Posterior vena cava (tissue), 2 donors: ENCODE results near the gene BTBD17. TPM values are rescaled to one million over a fixed set of nuclear protein-coding genes. Genes with fewer than 3 reads are reported as not detected.
"Not testable (repeated sequence)": the region's sequence is repeated elsewhere in the genome, so short reads cannot be mapped to it uniquely, and the experiment has no call there.

ENCODE experiments used
- DNase-seq: peaks from one replicate; pipeline ENCODE4 v3.0.0-alpha.2; 2020; ENCODE audit warnings: low spot score
- intact Hi-C, 2 donors: fragments of 100-400 bp; cut with DNase I; formaldehyde crosslinking; loops; one replicate each; pipeline versions ENCODE4 v1.14.1 to v1.14.2; 2022 to 2023
- long read RNA-seq, 2 donors: library from polyadenylated mRNA; unstranded; transcript quantifications; one replicate each; pipeline ENCODE4 v2.0.0, GENCODE V29; 2020 to 2021
- total RNA-seq, 2 donors: library from RNA; stranded (reverse); fragmentation: NEBNext Ultra II Directional; extraction: Animal tissue kit (Norgen Biotek cat#: 25700); gene quantifications; one replicate each; pipeline ENCODE4 v1.2.1, GENCODE V29; 2021
- donor health status: DM: yes; HTN: yes; CAD: no.
- donor health status: DM: yes; HTN: yes; CAD: no.

Gene BTBD17, protein sequence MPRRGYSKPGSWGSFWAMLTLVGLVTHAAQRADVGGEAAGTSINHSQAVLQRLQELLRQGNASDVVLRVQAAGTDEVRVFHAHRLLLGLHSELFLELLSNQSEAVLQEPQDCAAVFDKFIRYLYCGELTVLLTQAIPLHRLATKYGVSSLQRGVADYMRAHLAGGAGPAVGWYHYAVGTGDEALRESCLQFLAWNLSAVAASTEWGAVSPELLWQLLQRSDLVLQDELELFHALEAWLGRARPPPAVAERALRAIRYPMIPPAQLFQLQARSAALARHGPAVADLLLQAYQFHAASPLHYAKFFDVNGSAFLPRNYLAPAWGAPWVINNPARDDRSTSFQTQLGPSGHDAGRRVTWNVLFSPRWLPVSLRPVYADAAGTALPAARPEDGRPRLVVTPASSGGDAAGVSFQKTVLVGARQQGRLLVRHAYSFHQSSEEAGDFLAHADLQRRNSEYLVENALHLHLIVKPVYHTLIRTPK
- total RNA-seq = not detected
- long read RNA-seq, donor 1 = 0 reads
- long read RNA-seq, donor 2 = 0 reads

DNA sequence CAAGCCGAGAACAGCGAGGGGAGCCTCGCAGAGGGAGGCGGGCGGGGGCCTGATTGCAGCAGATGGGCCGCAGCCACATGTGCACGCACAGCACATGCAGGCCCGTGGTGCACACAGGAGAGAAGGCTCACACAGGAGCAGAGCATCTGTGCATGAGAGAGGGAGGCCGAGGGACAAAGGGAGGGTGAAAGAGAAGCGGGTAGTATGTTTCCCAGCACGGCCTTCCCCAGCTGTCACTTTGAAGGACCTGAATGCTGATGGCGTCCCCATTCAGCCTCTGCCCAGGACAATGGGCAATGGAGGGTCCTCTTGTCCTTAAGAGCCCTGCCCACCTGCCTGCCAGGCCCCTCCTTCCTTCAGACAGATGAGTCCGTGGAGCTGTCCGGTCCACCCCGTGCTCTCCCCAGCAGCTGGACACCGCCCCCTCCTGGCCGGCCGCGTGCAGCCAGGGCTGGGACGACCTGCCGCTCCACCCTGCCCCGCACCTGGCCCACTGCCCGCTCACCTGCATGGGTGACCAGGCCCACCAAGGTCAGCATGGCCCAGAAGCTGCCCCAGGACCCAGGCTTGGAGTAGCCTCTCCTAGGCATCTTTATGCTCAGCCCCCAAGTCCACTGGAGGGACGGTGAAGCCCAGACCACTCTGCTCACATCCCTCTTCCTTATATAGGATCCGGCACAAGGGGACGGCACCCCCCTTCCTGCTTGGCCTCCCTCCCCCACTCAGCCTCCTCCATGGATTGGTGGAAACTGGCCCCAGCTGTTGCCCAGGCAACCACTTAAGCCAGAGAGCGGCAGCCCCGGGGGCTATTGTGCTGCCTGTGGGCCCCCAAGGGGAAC is at the start of gene BTBD17:
BTBD17 (minus strand) TSS at position 639 of the 839 bp plus-strand sequence; CDS start at position 590, 49 bp downstream.
- intact Hi-C loops = no loop called here
- no peak for DNase-seq

DNA sequence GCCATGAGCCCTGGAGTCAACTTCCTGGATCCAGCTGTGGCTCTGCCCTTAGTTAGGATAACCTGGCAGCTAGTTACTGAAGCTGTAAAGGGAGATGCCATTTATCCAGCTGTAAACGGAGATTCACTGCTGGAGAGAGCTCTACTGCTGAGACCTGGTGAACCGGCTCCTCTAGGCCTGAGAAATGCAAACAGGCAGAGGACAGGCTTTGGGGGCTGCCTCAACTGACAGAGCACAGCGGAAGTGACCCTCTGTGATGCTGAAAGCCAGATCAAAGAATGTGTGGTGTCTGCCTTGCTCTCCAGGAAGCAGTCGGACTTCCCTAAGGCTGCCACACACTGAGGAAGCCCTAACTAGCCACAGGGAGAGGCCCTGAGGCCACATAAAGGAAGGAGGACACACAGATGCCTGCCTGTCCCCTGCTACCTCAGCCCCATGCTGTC is 48.4 kb upstream of the BTBD17 start:
- intact Hi-C loops = no loop called here
- DNase-seq = no peak

DNA sequence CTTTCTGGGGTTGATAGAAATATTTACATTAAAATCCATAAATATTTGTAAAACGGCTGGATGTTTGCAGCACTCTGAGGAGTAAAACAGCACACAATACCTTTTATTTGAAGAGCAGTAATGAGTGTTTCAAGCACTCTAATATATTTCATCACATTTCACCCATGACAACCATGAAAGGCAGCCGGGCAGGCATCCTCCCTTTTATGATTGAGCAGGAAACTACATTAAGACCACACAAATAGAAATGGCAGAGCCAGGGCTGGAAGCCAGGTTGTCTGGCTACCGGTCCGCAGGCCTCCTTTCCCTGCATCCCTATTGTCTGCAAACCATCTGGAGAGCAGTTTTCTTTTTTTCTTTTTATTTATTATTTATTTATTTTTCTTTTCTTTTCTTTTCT is 47.1 kb upstream of the BTBD17 start:
- DNase-seq = no peak
- intact Hi-C loops = no loop called here

DNA sequence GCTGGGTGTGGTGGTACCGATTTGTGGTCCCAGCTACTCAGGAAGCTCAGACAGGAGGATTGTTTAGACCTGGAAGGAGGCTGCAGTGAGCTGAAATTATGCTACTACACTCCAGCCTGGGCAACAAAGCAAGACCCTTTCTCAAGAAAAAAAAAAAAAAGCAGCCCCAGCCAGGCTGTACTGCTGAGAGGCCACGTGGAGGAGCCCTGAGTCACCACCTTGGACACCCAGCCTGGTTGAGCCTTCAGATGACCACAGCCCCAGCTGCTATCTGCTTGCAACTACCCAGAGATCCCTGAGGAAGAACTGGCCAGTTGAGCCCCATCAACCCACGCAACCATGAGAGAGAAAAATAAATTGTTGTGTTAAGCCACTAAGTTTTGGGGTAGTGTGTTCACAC is 46.6 kb upstream of the BTBD17 start:
- no peak for DNase-seq

DNA sequence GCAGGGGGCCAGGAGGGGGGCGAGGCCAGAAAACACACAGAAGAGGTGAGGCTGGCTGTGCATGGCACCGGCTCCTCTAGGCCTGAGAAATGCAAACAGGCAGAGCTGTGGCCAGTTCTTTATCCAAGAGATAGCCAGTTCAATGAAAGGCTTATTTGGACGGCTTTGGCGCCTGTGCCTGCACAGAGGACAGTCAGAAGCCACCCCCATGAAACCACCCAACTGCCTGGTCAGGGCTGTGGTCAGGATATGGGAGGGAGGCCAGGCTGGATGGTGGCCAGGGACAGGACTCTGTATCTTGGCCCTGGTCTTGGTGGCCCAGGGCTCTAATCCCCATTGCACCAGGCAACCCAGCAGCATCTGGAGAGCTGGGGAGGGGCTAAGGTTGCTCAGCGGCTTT is 45.7 kb upstream of the BTBD17 start:
- no peak for DNase-seq
- intact Hi-C loops = no loop called here

More for the DNA sequence above, 46.6 kb upstream of the BTBD17 start:
- intact Hi-C loops = no loop called here

DNA sequence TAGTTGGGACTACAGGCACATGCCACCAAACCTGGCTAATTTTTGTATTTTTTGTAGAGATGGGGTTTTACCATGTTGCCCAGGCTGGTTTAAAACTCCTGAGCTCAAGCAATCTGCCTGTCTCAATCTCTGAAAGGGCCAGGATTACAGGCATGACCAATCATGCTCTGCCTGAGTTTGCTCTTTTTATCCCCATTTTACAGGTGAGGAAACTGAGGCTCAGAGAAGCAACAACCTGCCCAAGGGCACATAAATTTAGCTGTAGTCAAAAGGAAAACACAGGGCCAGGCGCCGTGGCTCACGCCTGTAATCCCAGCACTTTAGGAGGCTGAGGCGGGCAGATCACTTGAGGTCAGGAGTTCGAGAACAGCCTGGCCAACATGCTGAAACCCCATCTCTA is 43.6 kb upstream of the BTBD17 start:
- not testable (repeated sequence) for DNase-seq
- intact Hi-C loops = loop anchor here in 1 of 2 donors (2.0 kb wide), 1 partner anchor 47 kb away; no protein-coding TSS in a partner anchor

DNA sequence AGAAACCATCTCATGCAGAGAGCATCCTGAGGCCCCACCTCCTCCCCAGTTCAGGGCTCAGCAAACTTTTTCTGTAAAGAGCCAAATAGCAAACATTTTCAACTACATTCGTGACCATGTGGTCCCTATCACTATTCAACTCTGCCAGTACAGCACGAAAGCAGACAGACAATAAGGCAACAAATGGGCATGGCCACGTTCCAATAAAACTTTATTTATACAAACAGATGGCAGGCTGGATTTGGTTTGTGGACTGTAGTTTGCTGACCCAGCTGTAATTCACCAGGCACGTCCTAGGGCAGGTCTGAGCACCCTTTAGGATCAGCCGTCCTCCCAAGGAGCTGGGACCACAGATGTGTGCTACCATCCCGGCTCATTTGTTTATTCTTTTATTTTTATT is 43.1 kb upstream of the BTBD17 start:
- intact Hi-C loops = loop anchor here in 1 of 2 donors (2.0 kb wide), 1 partner anchor 46 kb away; no protein-coding TSS in a partner anchor
- no peak for DNase-seq

DNA sequence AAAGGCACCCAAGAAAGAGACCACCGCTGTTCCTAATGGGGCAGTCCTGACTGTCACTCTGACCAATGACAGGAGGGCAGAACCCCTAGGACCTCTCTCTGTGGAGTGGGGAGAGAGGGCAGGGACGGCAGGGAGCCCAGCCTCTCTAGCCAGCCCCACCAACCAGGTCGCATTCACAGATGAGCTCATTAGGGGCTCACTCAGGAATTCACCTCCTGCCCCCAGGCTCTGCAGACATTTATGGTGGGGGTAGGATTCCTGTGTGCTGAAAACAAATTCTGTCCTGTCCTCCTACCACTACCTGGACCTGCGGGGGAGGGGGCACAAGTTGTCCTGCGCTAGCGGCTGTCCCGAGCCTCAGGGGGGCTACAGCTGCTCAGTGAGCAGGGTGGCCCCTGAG is 42.5 kb upstream of the BTBD17 start:
- DNase-seq = no peak
- intact Hi-C loops = loop anchor here in 1 of 2 donors (2.0 kb wide), 1 partner anchor 45 kb away; no protein-coding TSS in a partner anchor

DNA sequence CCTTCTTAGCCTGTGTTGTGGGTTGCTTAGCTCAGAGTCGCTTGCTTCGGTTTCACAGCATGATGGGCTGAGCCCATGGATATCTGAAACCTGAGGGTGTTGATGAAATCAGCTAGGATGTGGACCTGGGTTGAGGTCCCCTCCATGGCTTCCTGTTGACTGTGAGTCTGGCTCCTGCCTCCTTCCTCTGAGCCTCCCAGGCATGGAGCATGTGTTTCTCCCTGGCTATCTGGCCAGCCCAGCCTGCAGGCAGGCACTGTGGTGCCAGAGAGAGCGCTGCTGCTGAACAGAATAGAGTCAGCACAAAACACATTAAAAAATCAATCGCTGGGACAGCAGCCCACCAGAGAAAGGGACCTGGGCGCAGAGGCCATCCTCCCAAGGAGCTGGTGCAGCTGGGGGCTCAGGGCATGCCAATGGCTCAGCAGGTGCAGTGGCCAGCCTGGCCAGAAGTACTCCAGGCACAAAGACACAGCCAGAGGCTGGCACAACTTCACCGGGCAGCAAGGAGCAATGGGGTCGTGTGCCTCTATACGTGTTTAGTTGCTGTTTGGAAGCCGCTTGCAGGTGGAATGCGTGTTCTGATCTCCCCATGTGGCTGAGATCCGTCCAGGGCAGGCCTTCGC is 42.0 kb upstream of the BTBD17 start:
- intact Hi-C loops = loop anchor here in 1 of 2 donors (2.0 kb wide), 1 partner anchor 45 kb away; no protein-coding TSS in a partner anchor
- no peak for DNase-seq

DNA sequence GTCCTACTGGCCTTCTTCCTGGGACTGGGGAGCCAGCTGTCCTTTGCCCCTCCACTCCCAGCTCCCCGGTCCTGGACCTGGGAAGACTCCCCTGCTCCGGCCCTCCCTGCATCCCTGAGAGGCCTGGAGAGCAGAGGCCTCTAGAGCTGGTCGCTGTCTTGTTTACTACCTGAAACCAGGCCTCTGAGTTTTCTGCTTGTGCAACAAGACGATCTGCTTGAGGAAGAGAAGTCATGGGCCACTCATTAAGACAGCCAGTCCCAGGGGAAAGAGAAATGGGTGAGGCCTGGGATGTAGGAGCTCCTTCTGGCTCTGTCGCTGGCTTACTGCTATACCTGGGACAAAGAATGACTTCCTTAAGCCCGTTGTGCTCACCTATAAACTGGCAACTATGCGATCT is 40.4 kb upstream of the BTBD17 start:
- DNase-seq = no peak
- intact Hi-C loops = no loop called here

DNA sequence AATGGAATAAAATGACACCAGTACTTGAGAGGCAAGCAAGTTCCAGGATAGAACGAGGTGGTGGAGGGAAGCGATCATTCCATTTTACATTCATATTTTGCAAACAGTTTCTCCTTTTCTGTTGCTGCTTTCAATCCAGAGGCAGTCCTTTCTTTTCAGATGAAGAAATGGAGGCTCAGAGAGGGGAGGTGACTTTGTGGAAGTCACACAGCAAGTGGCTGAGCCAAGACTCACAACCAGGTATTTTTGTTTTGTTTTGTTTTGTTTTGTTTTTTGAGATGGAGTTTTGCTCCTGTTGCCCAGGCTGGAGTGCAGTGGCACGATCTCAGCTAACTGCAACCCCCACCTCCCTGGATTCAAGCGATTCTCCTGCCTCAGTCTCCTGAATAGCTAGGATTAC is 34.9 kb upstream of the BTBD17 start:
- intact Hi-C loops = no loop called here
- DNase-seq = no peak

DNA sequence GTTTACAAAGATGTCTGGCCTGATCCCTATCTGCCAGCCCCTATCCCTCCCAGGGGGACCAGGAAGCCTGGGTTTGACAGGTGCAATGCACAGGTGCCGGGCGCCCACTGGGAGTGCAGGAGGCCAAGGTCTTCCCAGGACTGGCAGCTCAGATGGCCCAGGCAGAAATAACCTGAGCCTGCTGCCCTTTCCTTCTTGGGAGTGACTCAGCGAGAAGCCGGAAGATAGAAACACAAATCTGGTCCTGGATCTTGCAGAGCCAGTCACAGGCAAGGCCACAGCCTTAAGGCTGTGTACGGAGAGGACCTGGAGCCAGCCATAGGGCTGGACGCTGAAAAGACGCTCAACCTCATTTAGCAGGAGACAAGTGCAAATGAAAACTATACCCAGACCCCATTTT is 33.3 kb upstream of the BTBD17 start:
- DNase-seq = no peak
- intact Hi-C loops = no loop called here

DNA sequence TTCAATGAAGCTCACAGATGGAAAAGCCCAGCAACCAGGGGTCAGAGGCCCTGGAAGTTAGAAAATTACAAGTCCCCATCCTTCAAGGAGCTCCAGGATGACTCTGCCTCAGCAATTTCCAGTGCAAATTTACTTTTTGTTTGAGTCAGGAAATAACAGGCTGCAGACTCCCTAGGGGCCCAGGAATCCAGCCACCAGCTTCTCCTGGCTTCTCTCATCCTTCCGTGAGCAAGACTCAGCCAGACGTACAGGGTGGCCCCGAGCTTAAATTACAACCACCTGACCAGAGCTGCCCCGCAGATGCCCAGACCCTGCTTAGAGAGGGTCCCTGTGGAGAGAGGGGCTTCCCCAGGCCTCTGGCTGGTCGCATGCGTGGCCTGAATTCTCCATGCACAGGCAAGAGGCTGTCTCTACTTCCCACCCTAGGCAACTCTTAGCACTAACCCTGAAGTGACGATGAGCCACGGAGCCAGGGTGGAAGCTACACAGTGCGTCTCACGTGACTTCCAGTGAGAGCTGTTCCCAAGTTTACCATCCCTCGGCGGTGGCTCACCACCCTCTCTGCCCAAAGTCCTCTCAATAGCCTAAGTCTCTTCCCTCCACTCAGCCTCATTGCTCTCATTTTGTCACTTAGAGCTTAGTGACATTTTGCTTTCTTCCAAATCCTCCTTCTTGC is 32.7 kb upstream of the BTBD17 start:
- intact Hi-C loops = no loop called here
- no peak for DNase-seq

DNA sequence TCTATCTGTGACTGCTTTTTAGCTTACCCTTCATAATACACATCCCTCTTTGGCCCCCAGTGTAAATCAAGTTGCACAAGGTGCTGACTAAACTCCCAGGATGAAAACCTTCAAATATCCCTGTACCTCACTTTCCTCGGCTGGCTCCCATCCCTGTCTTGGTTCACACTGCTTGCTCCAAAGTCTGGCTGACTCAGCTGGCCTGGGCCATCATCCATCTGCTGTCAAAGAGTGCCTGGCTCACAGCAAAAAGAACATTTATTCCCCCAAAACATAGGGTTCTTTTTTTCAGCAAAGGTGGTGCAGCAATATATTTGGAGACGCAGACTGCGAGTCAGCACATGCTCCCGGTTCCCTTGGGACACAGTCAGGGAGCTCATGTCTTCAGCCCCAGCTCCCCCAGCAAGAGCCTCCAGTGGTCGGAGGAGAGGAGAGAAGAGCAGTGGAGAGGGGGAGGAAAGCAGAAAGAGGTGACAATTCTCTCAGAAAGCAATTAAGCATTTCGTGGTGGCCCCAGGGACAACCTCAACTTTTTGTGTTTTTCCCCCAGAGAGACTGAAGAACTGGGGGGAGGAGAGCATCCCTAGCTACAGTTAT is 31.8 kb upstream of the BTBD17 start:
- no peak for DNase-seq
- intact Hi-C loops = no loop called here

DNA sequence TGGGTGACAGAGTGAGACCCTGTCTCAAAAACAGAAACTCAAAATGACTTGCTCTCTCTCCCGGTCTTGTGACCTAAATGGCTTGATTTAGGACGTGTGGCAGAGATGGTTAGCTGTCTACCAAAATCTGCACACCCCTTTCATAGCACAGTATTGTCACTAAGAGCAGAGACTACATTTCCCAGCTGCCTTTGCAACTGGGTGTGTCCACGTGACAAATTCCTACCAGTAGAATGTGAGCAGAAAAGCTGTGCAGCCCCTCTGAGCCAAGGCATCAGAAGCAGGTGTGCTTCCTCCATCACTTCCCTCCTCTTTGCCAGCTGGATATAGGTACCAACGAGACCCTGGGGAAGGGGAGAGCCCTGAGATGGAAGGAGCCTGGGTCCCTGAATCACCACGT is 31.2 kb upstream of the BTBD17 start:
- intact Hi-C loops = no loop called here

DNA sequence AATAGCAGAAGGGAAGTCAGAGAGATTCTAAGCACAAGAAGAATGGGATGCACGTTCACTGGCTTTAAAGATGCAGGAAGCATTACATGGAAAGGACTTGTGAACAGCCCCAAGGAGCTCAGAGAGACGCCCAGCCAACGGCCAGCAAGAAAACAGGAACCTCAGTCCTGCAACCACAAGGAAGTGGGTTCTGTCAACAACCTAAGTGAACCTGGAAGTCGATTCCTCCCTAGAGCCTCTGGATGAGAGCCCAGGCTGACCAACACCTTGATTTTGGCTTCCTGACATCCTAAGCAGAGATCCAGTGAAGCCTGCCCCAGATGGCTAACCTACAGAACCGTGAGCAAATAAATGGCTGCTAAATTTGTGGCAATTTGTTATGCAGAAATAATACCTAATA is 30.1 kb upstream of the BTBD17 start:
- DNase-seq = no peak
- intact Hi-C loops = no loop called here

More for the DNA sequence above, 31.2 kb upstream of the BTBD17 start:
- DNase-seq = no peak

DNA sequence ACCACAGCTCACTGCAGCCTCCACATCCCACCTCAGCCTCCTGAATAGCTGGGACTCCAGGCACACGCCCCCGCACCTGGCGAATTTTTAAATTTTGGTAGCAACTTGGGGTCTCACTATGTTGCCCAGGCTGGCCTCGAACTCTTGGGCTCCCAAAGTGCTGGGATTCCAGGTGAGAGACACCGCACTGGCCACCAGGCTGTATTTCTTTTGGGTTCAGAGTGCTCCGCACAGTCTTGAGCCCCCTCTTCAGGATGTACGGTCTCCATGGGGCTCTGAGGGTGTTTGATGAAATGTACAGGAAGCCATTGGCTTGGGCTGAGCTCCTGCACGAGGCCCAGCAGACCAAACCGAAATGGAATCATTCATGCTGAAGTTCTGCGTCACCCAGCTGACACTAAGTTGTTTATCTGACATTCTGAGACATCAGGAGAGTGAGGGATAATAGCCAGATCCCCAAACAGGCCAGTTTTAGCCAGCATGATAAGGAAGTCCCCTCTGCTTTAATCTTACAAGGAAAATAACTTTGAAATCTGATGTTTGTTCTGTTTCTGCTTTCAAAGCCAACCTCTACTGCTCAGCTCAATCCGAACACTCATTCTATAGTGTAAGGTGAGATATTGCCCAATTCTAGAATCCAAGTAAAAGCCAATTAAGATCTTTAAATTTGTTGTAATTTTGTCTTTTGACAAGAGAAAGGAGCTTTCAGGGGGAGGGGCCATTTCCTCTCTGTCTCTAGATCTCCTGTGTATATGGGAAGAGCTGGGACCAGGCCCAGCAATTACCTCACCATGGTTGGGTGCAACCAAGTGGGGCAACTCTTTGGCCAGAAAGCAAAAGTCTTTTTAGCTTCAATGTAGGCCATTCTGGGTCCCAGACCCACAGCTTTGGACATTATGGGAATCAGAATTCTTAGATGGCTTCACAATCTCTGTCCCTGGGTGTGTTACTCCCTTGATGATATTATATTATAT is 29.3 kb upstream of the BTBD17 start:
- intact Hi-C loops = no loop called here
- DNase-seq = no peak
